ENCODE results near the gene HNRNPA0. TPM values are rescaled to one million over a fixed set of nuclear protein-coding genes. Genes with fewer than 3 reads are reported as not detected.

The HNRNPA0 gene
- total and polyA plus RNA-seq, 3 experiments from 2014 or later: 20.1 to 45.9 (median 42.7) TPM

DNA sequence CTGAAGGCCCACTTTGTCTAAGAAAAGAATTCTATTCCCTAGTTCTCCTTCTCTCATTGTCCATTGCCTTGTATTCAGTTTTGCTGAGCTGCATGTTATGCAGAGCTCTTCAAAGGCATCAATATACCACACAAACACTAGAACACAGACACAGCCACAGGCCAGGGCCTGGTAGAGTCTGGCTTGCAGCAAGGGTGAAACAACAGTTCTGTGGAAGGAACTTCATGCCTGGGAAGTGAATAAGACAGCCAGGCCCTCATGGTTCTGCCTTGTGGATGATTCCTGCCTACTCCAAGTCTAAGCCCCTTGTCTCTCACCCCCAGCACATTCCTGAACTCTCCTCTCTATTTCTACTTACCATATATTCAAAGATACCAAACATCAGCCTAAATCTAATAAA lies 49.1 kb downstream of the HNRNPA0 start:
- Mint-ChIP-seq H3K4me1 (no peaks in the 10 kb centered on the region), H3K27ac (peak overlapping the region in 2 of 8 donors; percentile 3 to 7), H3K36me3 (peaks cover 4 to 41% (median 22%) of the 10 kb centered on the region in 3 donors), H3K27me3 (no peaks in the 10 kb centered on the region), H3K4me3 (no peak overlapping the region), H3K9me3 (no peaks in the 10 kb centered on the region)
- no peaks in the 10 kb centered on the region for H3K27me3 ChIP-seq (ENCODE audit: insufficient read depth, low read length, poor library complexity, severe bottlenecking)
- no peak for DNase-seq
- H3K9me3 ChIP-seq (ENCODE audit: low read length): no peaks in the 10 kb centered on the region
- H3K27ac ChIP-seq (ENCODE audit: low read depth, low read length): no peak overlapping the region
- no peak overlapping the region for H3K4me3 ChIP-seq (ENCODE audit: low read length)
- no peaks in the 10 kb centered on the region for H3K36me3 ChIP-seq (ENCODE audit: insufficient read depth, low read length)
- ChIA-PET CTCF (no interaction called here), POLR2A (no interaction called here)
- no peaks in the 10 kb centered on the region for H3K4me1 ChIP-seq (ENCODE audit: insufficient read depth, low read length)

DNA sequence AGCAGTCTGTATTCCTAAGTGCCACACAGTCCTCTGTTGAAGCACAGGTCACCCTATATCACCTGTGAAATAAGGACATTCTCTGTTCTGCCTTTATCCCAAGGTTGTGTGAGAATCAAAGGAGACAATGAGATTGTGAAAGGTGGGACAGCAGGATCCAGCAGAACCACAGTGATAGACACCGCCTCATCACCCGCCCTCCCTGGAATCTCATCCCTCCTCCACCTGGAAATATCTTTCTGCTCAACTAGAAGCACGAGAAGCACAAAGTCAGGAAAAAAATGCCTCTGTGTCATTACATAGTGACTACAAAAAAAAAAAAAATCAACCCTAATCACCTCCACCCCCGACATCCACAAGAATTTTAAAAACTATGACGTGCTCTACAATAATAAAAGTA lies 50.6 kb downstream of the HNRNPA0 start:
- ChIA-PET POLR2A (no interaction called here), CTCF (no interaction called here)
- peaks cover 0 to under 1% (median 0%) of the 10 kb centered on the region in 3 donors for H3K4me1 Mint-ChIP-seq
- no peak overlapping the region for H3K4me3 ChIP-seq (ENCODE audit: low read length)
- no peak for DNase-seq
- no peaks in the 10 kb centered on the region for H3K27me3 Mint-ChIP-seq
- H3K4me1 ChIP-seq (ENCODE audit: insufficient read depth, low read length): peaks cover under 1% of the 10 kb centered on the region
- H3K4me3 Mint-ChIP-seq: no peak overlapping the region
- H3K27me3 ChIP-seq (ENCODE audit: insufficient read depth, low read length, poor library complexity, severe bottlenecking): no peaks in the 10 kb centered on the region
- H3K9me3 Mint-ChIP-seq: no peaks in the 10 kb centered on the region
- no peak overlapping the region for H3K27ac ChIP-seq (ENCODE audit: low read depth, low read length)
- no peaks in the 10 kb centered on the region for H3K36me3 ChIP-seq (ENCODE audit: insufficient read depth, low read length)
- peaks cover 4 to 29% (median 28%) of the 10 kb centered on the region in 3 donors for H3K36me3 Mint-ChIP-seq
- H3K27ac Mint-ChIP-seq: no peak overlapping the region
- no peaks in the 10 kb centered on the region for H3K9me3 ChIP-seq (ENCODE audit: low read length)

DNA sequence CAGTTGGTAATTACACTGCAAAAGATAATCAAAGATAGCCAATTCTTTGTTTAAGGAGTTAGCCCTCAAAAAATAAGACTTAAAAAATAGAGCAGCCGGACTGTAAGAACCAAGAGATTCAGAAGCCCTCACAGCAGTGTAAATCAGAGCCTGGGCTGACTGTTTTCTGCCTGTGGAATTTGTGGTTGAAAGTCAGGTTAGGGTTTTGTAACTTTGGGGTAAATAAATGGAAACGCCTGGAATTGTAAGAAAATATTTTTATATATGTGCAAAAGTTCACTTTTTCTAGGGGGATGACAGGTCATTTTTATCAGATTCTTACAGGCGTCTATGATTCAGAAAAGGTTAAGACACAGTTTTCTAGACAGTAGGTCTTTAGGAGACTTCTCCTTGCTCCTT lies 53.9 kb downstream of the HNRNPA0 start:
- Mint-ChIP-seq H3K27ac (no peak overlapping the region), H3K9me3 (no peaks in the 10 kb centered on the region), H3K4me1 (peaks cover 20 to 32% (median 22%) of the 10 kb centered on the region in 3 donors), H3K27me3 (no peaks in the 10 kb centered on the region), H3K4me3 (no peak overlapping the region), H3K36me3 (peaks cover 3 to 23% (median 23%) of the 10 kb centered on the region in 3 donors)
- H3K4me3 ChIP-seq (ENCODE audit: low read length): no peak overlapping the region
- no peaks in the 10 kb centered on the region for H3K36me3 ChIP-seq (ENCODE audit: insufficient read depth, low read length)
- H3K27ac ChIP-seq (ENCODE audit: low read depth, low read length): no peak overlapping the region
- H3K9me3 ChIP-seq (ENCODE audit: low read length): no peaks in the 10 kb centered on the region
- peaks cover 33% of the 10 kb centered on the region for H3K4me1 ChIP-seq (ENCODE audit: insufficient read depth, low read length)
- ChIA-PET CTCF (no interaction called here), POLR2A (no interaction called here)
- DNase-seq: no peak
- H3K27me3 ChIP-seq (ENCODE audit: insufficient read depth, low read length, poor library complexity, severe bottlenecking): no peaks in the 10 kb centered on the region

DNA sequence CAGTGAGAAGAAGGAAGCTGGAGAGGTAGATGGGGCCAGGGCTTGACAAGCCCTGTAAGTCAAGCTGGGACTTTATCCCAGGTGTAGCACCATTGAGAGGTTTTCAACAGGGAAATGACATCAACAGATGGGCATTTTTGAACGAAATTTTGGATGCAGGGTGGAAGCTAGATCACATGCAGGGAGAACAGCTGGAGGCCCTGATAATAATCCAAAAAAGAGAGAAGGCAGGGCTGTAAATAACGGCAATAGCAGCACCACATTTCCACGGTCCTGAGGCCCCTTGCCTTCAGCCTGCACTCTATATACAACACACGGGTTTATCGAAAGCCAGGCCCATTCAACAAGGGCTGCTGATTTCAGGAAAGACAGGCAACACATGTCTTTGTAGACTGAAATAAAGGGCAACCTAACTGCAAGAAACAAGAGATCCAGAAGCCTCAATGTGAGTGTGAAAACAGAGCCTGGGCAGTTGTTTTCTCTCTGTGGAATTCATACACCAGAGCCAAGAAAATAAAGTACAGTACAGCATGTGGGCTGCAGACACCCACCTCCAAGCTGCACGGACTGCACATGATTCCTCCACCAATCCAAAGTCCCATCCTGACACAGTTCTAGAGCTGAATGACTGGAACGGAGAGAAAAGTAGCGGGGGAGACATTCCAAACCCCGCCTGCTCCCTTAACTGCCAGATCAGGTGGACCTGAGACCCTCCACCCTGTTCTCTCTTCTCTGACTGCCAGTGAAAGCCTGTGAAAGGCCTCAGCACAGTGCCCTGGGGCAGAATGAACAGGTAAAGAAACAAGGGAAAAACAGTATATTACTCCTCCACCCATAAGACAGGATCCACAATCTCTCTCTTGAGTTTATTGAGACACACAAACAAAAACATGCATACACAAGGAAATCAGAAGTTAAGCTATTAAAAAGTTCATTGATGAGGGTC lies 54.6 kb downstream of the HNRNPA0 start:
- H3K4me3 Mint-ChIP-seq: no peak overlapping the region
- H3K27ac ChIP-seq (ENCODE audit: low read depth, low read length): no peak overlapping the region
- DNase-seq: no peak
- POLR2A ChIA-PET: interaction anchor here (0.6 kb wide), 1 partner anchor 54 kb away, joined by 3 read pairs; no protein-coding TSS in a partner anchor
- H3K27me3 ChIP-seq (ENCODE audit: insufficient read depth, low read length, poor library complexity, severe bottlenecking): no peaks in the 10 kb centered on the region
- no peaks in the 10 kb centered on the region for H3K27me3 Mint-ChIP-seq
- peaks cover 3 to 24% (median 21%) of the 10 kb centered on the region in 3 donors for H3K36me3 Mint-ChIP-seq
- no peaks in the 10 kb centered on the region for H3K9me3 ChIP-seq (ENCODE audit: low read length)
- no peak overlapping the region for H3K4me3 ChIP-seq (ENCODE audit: low read length)
- peaks cover 27 to 38% (median 29%) of the 10 kb centered on the region in 3 donors for H3K4me1 Mint-ChIP-seq
- H3K4me1 ChIP-seq (ENCODE audit: insufficient read depth, low read length): peaks cover 40% of the 10 kb centered on the region
- H3K36me3 ChIP-seq (ENCODE audit: insufficient read depth, low read length): no peaks in the 10 kb centered on the region
- H3K9me3 Mint-ChIP-seq: no peaks in the 10 kb centered on the region
- H3K27ac Mint-ChIP-seq: peak overlapping the region in 2 of 8 donors; percentile 1 to 39
- CTCF ChIA-PET: interaction anchor here (5.0 kb wide), 1 partner anchor 42 kb away, joined by 33 read pairs; no protein-coding TSS in a partner anchor

DNA sequence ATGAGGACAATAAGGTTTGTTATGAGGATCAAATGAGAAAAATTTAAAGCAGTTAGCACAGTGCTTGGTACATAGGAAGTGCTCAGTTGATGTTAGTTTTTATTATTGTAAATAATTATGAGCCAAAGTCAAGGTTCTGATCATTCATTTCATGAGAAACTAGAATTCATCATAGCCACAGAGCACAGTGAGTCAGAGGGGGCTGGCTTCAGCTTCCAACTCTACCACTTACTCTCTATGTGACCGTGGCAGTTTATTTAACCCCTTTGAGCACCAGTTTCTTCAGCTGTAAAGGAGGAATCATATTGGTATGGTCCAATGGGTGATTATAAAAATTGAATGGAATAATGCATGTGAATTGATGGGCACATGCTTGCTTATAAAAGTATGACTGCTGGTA lies 57.7 kb downstream of the HNRNPA0 start:
- H3K27me3 Mint-ChIP-seq: no peaks in the 10 kb centered on the region
- peaks cover 43% of the 10 kb centered on the region for H3K4me1 ChIP-seq (ENCODE audit: insufficient read depth, low read length)
- peak overlapping the region in 7 of 8 donors; percentile 9 to 94 (median 80) for H3K27ac Mint-ChIP-seq
- H3K9me3 Mint-ChIP-seq: no peaks in the 10 kb centered on the region
- no peaks in the 10 kb centered on the region for H3K9me3 ChIP-seq (ENCODE audit: low read length)
- H3K4me1 Mint-ChIP-seq: peaks cover 33 to 45% (median 34%) of the 10 kb centered on the region in 3 donors
- H3K27ac ChIP-seq (ENCODE audit: low read depth, low read length): no peak overlapping the region
- H3K4me3 ChIP-seq (ENCODE audit: low read length): no peak overlapping the region
- H3K27me3 ChIP-seq (ENCODE audit: insufficient read depth, low read length, poor library complexity, severe bottlenecking): no peaks in the 10 kb centered on the region
- H3K36me3 Mint-ChIP-seq: peaks cover 8 to 24% (median 20%) of the 10 kb centered on the region in 3 donors
- DNase-seq: no peak
- peak overlapping the region in 4 of 7 donors; percentile 50 to 79 (median 69) for H3K4me3 Mint-ChIP-seq
- CTCF ChIA-PET: interaction anchor here (0.9 to 5.0 kb wide), 5 partner anchors 30 to 192 kb away, joined by 3 to 33 read pairs (median 4); no protein-coding TSS in a partner anchor
- POLR2A ChIA-PET: interaction anchor here (0.6 kb wide), 1 partner anchor 46 kb away, joined by 5 read pairs; no protein-coding TSS in a partner anchor
- no peaks in the 10 kb centered on the region for H3K36me3 ChIP-seq (ENCODE audit: insufficient read depth, low read length)

DNA sequence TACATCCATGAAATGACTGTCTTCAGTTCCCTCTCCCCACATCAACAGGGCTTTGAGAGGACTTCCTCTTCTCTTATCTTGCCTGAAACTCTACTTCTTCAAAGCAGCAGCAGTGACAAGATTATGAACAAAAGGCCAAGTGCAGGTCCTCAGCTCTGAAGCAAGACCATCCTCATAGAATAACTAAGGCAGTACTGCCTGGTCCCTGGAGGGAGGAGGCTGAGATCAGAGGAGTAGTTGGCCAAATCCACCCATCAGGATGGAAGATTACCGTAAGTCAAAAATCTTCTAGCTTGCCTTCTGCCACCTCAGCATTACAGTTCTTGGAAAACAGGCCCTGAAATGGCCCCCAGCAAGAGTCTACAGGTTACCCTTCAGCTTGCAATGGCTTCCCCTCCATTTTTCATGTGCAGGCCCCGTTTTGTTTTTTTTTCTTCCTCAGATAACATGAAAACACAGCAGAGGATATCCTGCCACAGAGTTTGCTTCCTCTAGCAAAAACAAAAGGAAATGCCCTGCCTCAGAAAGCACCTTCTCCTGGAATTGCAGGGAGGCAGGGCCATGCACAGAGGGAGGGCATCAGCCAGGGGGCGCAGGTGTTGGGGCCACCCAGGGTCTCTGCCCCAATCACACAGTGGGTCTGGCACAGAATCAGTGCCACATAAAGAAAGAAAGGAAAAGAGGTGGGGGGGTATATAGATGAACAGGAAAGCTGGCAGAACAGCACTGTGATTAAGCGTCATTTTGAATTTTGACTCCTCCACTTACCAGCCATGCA lies 58.3 kb downstream of the HNRNPA0 start:
- H3K36me3 ChIP-seq (ENCODE audit: insufficient read depth, low read length): no peaks in the 10 kb centered on the region
- H3K27me3 Mint-ChIP-seq: no peaks in the 10 kb centered on the region
- H3K4me1 Mint-ChIP-seq: peaks cover 33 to 45% (median 34%) of the 10 kb centered on the region in 3 donors
- peaks cover 12 to 26% (median 23%) of the 10 kb centered on the region in 3 donors for H3K36me3 Mint-ChIP-seq
- no peaks in the 10 kb centered on the region for H3K9me3 Mint-ChIP-seq
- no peaks in the 10 kb centered on the region for H3K27me3 ChIP-seq (ENCODE audit: insufficient read depth, low read length, poor library complexity, severe bottlenecking)
- peak overlapping the region; percentile 73 to 96 (median 86) for H3K27ac Mint-ChIP-seq
- peak overlapping the region in 6 of 7 donors; percentile 45 to 79 (median 64) for H3K4me3 Mint-ChIP-seq
- POLR2A ChIA-PET: no interaction called here
- H3K9me3 ChIP-seq (ENCODE audit: low read length): no peaks in the 10 kb centered on the region
- H3K4me1 ChIP-seq (ENCODE audit: insufficient read depth, low read length): peaks cover 43% of the 10 kb centered on the region
- peak in 2 of 5 donors; percentile 25 to 66 for DNase-seq
- H3K27ac ChIP-seq (ENCODE audit: low read depth, low read length): no peak overlapping the region
- CTCF ChIA-PET: interaction anchor here (1.0 to 5.0 kb wide), 4 partner anchors 10 to 193 kb away, joined by 3 to 33 read pairs (median 4); no protein-coding TSS in a partner anchor
- H3K4me3 ChIP-seq (ENCODE audit: low read length): peak overlapping the region; percentile 7

Measured in CD8-positive, alpha-beta memory T cell (primary cell).